AG04449 (cell line): ENCODE data around the gene RNF149.

Experiments used
- CTCF ChIA-PET: fragments of 350-600 bp; formaldehyde crosslinking; extraction: SDS; loops from one replicate; lab custom pipeline; 2021; ENCODE audit warnings: antibody characterized with exemption; lab: Yijun Ruan, JAX
- POLR2A ChIA-PET: fragments of 400-600, 350-600 bp; formaldehyde crosslinking; extraction: SDS; loops from one replicate; lab custom pipeline; 2020; ENCODE audit warnings: antibody characterized with exemption, inconsistent platforms; lab: Yijun Ruan, JAX
- DNase-seq: peaks from one replicate; pipeline ENCODE4 v3.0.0-alpha.2; 2010; ENCODE audit warnings: low read depth, low spot score
- H3K4me3 ChIP-seq: 2 replicates; pipeline ENCODE4 v1.5.1; 2011; ENCODE audit warnings: low read depth, mild to moderate bottlenecking, control low read depth, low read length
- CTCF ChIP-seq: IDR thresholded peaks from one replicate; pipeline ENCODE4 v1.5.1; 2011; ENCODE audit warnings: mild to moderate bottlenecking, moderate library complexity, low read length, control low read depth, inconsistent platforms; ENCODE audit not compliant: insufficient read depth; ENCODE audit errors: missing control alignments

RNF149 gene

GRCh38 chr2:101337877-101338276, 29.4 kb upstream of the RNF149 start:
- ChIA-PET POLR2A (no interaction called here), CTCF (interaction anchor here (1.7 to 9.1 kb wide), 4 partner anchors 14 to 494 kb away, joined by 5 to 102 read pairs (median 30); partner anchors contain the start of gene CREG2)
- no peak for TF ChIP-seq CTCF
- DNase-seq, result no peak
- no peak overlapping the region for H3K4me3 ChIP-seq

DNA sequence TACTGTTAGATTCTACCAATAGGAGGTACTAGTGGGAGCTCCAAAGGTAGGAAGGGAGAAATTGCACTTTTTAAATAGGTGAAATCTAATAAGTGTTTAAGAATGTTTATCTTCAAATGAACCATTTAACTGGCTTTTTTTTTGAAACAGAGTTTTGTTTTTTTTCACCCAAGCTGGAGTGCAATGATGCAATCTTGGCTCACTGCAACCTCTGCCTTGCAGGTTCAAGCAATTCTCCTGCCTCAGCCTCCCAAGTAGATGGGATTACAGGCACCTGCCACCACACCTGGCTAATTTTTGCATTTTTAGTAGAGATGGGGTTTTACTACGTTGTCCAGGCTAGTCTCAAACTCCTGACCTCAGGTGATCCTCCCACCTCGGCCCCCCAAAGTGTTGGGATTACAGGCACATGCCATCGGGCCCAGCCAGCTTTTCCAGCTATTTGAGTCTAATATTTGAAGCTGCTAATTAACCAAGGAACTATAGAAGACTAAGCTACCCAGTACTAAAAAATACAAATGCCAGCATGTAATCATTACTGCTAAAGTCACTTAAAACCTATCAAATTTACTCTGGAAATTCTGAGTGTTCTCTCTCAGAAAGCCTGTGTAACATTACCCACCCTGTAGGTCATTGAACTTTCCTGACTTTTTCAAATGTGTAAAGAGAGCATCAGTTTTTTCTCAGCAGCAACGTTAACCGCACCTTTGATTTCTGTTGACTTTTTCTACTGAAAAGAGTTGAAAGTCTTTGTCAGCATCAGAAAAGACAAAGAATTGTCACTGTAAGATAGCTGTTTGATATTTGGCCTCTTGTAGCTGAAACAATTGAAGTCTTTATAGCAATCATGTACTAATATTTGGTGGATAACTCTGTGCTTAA, 24.6 kb upstream of the RNF149 start:
- ChIA-PET POLR2A (no interaction called here), CTCF (interaction anchor here (7.8 kb wide), 1 partner anchor 8 kb away, joined by 57 read pairs; no protein-coding TSS in a partner anchor)
- no peak overlapping the region for H3K4me3 ChIP-seq
- no peak for DNase-seq
- TF ChIP-seq CTCF, result no peak

GRCh38 chr2:101331202-101331601, 22.7 kb upstream of the RNF149 start:
- TF ChIP-seq CTCF, result no peak
- POLR2A ChIA-PET, result no interaction called here
- CTCF ChIA-PET, result interaction anchor here (7.8 kb wide), 1 partner anchor 10 kb away, joined by 57 read pairs; no protein-coding TSS in a partner anchor
- H3K4me3 ChIP-seq, result no peak overlapping the region
- no peak for DNase-seq

DNA sequence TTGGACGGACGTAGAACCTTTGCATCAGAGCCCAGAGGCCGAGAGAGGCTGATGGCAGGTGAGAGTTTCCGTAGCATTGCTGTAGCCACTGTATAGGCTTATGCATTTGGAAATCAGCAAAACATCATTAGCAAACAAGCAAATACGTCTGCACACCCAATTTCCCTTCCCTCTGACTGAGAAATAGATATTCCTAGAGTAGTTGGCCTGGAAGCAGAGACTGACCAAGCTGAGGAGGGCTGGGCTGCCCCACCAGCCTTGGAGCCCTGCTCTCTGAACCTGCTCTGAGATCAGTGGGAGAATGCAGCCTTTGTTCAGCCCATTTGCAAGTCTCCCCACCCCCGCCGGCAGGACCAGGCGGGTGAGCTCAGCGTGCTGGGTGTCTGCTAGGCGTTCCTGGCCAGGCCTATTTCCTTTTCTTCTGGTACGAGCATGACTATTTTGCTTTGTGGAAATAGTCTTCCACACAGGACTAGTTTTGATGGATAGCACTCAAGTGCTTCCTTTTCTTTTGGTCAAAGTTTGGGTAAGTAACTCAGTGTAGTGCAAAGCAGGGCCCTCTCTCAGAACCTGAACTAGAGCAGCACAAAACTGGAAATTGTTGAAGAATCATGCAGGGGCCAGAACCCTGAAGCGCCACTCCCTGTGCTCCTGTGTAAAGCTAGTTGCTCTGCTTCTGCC, 21.9 kb upstream of the RNF149 start:
- CTCF ChIA-PET, result interaction anchor here (7.8 kb wide), 1 partner anchor 11 kb away, joined by 57 read pairs; no protein-coding TSS in a partner anchor
- POLR2A ChIA-PET, result no interaction called here
- no peak for DNase-seq
- no peak overlapping the region for H3K4me3 ChIP-seq
- TF ChIP-seq CTCF, result no peak

DNA sequence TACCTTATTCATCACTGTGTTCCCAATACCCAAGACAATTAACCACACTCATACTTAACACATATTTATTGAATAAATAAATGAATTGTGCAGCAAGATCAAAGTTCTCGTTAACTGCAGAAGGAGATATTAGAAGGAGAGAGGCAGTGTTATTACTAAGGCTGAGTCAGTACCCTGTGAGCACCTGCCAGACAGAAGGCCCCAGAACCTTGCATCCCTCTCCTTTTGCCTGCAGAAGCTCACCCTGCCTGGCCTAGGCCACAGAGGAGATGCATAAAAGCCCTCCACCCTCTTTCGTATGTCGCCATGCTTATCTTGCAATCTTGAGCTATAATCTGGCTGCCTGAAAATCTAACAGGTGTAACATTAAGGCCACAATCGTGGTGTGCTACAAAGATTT, 20.5 kb upstream of the RNF149 start:
- no peak for DNase-seq
- POLR2A ChIA-PET, result interaction anchor here (1.2 kb wide), 1 partner anchor 20 kb away, joined by 3 read pairs; the partner anchor contains the start of gene RNF149
- CTCF ChIA-PET, result interaction anchor here (7.8 kb wide), 1 partner anchor 12 kb away, joined by 57 read pairs; no protein-coding TSS in a partner anchor
- no peak overlapping the region for H3K4me3 ChIP-seq
- no peak for TF ChIP-seq CTCF

GRCh38 chr2:101328474-101329007, 20.0 kb upstream of the RNF149 start:
- no peak for DNase-seq
- no peak for TF ChIP-seq CTCF
- no peak overlapping the region for H3K4me3 ChIP-seq
- ChIA-PET CTCF (interaction anchor here (7.8 kb wide), 1 partner anchor 12 kb away, joined by 57 read pairs; no protein-coding TSS in a partner anchor), POLR2A (interaction anchor here (1.2 kb wide), 1 partner anchor 20 kb away, joined by 3 read pairs; the partner anchor contains the start of gene RNF149)
